Neural progenitor cell (in vitro differentiated cells): Measurements from ENCODE around the gene XAGE1A. TPM values are rescaled to one million over a fixed set of nuclear protein-coding genes. Genes with fewer than 3 reads are reported as not detected.
"Not testable (repeated sequence)": the region's sequence is repeated elsewhere in the genome, so short reads cannot be mapped to it uniquely, and the experiment has no call there.

ENCODE experiments used
- DNase-seq: peaks from one replicate; pipeline ENCODE4 v3.0.0-alpha.2; 2016; ENCODE audit warnings: low spot score
- H2AFZ ChIP-seq: fragments of 200-600 bp; sonication (generic); replicated peaks from 2 replicates; pipeline ENCODE4 v1.6.1; 2016; ENCODE audit warnings: antibody characterized with exemption
- H3F3A ChIP-seq: fragments of 200-600 bp; sonication (generic); 2 replicates; pipeline ENCODE4 v1.6.1; 2016; ENCODE audit warnings: antibody characterized with exemption, low read depth
- H3K27ac ChIP-seq: fragments of 200-600 bp; sonication (generic); 2 replicates; pipeline ENCODE4 v1.5.1; 2016; ENCODE audit warnings: mild to moderate bottlenecking
- H3K27me3 ChIP-seq: fragments of 200-600 bp; sonication (generic); 2 replicates; pipeline ENCODE4 v1.6.1; 2016; ENCODE audit warnings: mild to moderate bottlenecking, moderate library complexity
- H3K36me3 ChIP-seq: fragments of 200-600 bp; sonication (generic); 2 replicates; pipeline ENCODE4 v1.5.1; 2016
- H3K4me1 ChIP-seq: fragments of 200-600 bp; sonication (generic); 2 replicates; pipeline ENCODE4 v1.6.1; 2016; ENCODE audit warnings: mixed run types
- H3K4me2 ChIP-seq: fragments of 200-600 bp; sonication (generic); 2 replicates; pipeline ENCODE4 v1.6.1; 2016
- H3K4me3 ChIP-seq: fragments of 200-600 bp; sonication (generic); 2 replicates; pipeline ENCODE4 v1.5.1; 2016
- H3K79me2 ChIP-seq: fragments of 200-600 bp; sonication (generic); 2 replicates; pipeline ENCODE4 v1.6.1; 2016; ENCODE audit warnings: low read depth
- H3K9ac ChIP-seq: fragments of 200-600 bp; sonication (generic); 2 replicates; pipeline ENCODE4 v1.6.1; 2016
- H3K9me3 ChIP-seq: fragments of 200-600 bp; sonication (generic); 2 replicates; pipeline ENCODE4 v1.5.1; 2016; ENCODE audit warnings: low read depth
- H4K20me1 ChIP-seq: fragments of 200-600 bp; sonication (generic); 2 replicates; pipeline ENCODE4 v1.6.1; 2016; ENCODE audit warnings: low read depth
- H3K27ac Mint-ChIP-seq: 3 replicates; pipeline ENCODE4 v1.8.0; 2021; ENCODE audit warnings: mixed read lengths
- H3K27me3 Mint-ChIP-seq: 2 replicates; pipeline ENCODE4 v1.8.0; 2022; ENCODE audit warnings: low read depth, mild to moderate bottlenecking, inconsistent platforms, moderate library complexity, mixed read lengths; ENCODE audit not compliant: insufficient read depth
- H3K36me3 Mint-ChIP-seq: 3 replicates; pipeline ENCODE4 v1.8.0; 2021; ENCODE audit warnings: mixed read lengths
- H3K4me1 Mint-ChIP-seq: 3 replicates; pipeline ENCODE4 v1.8.0; 2021; ENCODE audit warnings: mixed read lengths
- H3K4me3 Mint-ChIP-seq: 3 replicates; pipeline ENCODE4 v1.8.0; 2021; ENCODE audit warnings: mild to moderate bottlenecking, moderate library complexity, mixed read lengths
- H3K9me3 Mint-ChIP-seq: 3 replicates; pipeline ENCODE4 v1.8.0; 2020; ENCODE audit warnings: mixed read lengths
- EZH2 ChIP-seq: fragments of 200-600 bp; sonication (generic); IDR thresholded peaks from 2 replicates; pipeline ENCODE4 v1.6.1; 2017; ENCODE audit warnings: antibody characterized with exemption, mild to moderate bottlenecking, moderate library complexity
- EZH2phosphoT487 ChIP-seq: fragments of 200-600 bp; sonication (generic); IDR thresholded peaks from 2 replicates; pipeline ENCODE4 v1.6.1; 2017; ENCODE audit warnings: antibody characterized with exemption
- total RNA-seq: library from RNA; depleted of rRNA; stranded (reverse); fragments of >200 nt; gene quantifications from 2 replicates; pipeline ENCODE4 v1.2.3, GENCODE V29; 2015; ENCODE audit warnings: low replicate concordance
- TF ChIP-seq, protein P1 (sequence below): fragments of 200-600 bp; sonication (generic); IDR thresholded peaks from 2 replicates; pipeline ENCODE4 v1.5.1; 2017; ENCODE audit warnings: antibody characterized with exemption, mild to moderate bottlenecking

Gene XAGE1A
- total RNA-seq, 1 donor from 2014 or later, result not detected

DNA sequence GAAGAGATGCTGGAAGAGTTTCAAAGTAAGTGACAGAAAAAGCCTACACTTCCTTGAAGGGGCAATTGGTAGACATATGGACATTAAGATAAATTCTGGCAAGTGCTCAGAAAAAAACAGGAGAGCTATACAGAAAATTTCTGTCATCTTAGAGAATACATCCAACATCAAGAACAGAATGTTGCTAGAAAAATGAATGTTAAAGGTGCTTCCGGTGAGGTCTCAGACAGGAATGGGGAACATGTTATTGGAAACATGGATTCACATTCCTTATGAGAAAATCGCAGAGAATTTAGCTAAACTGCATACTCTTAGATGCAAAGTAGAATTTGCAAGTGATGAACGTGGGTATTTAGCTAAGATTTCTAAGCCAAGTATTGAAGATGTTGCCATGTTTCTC, 11.7 kb downstream of the XAGE1A start:
- no peaks in the 10 kb centered on the region for H3K9me3 ChIP-seq
- no peak overlapping the region for H3K9ac ChIP-seq
- no peak overlapping the region for H3K27ac Mint-ChIP-seq
- no peaks in the 10 kb centered on the region for H4K20me1 ChIP-seq
- no peaks in the 10 kb centered on the region for H3K36me3 ChIP-seq
- no peak overlapping the region for H3K27ac ChIP-seq
- H3K4me1 Mint-ChIP-seq, result no peaks in the 10 kb centered on the region
- H3K4me3 ChIP-seq, result no peak overlapping the region
- H2AFZ ChIP-seq, result no peak overlapping the region
- H3F3A ChIP-seq, result no peaks in the 10 kb centered on the region
- no peaks in the 10 kb centered on the region for H3K79me2 ChIP-seq
- no peaks in the 10 kb centered on the region for H3K27me3 ChIP-seq
- no peaks in the 10 kb centered on the region for H3K36me3 Mint-ChIP-seq
- peaks cover 3% of the 10 kb centered on the region for H3K9me3 Mint-ChIP-seq
- no peak overlapping the region for H3K4me2 ChIP-seq
- DNase-seq, result no peak
- no peaks in the 10 kb centered on the region for H3K4me1 ChIP-seq
- H3K4me3 Mint-ChIP-seq, result no peak overlapping the region
- TF ChIP-seq EZH2phosphoT487 (no peak), EZH2 (no peak)
- TF ChIP-seq, protein P1, sequence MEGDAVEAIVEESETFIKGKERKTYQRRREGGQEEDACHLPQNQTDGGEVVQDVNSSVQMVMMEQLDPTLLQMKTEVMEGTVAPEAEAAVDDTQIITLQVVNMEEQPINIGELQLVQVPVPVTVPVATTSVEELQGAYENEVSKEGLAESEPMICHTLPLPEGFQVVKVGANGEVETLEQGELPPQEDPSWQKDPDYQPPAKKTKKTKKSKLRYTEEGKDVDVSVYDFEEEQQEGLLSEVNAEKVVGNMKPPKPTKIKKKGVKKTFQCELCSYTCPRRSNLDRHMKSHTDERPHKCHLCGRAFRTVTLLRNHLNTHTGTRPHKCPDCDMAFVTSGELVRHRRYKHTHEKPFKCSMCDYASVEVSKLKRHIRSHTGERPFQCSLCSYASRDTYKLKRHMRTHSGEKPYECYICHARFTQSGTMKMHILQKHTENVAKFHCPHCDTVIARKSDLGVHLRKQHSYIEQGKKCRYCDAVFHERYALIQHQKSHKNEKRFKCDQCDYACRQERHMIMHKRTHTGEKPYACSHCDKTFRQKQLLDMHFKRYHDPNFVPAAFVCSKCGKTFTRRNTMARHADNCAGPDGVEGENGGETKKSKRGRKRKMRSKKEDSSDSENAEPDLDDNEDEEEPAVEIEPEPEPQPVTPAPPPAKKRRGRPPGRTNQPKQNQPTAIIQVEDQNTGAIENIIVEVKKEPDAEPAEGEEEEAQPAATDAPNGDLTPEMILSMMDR, result no peak
- peaks cover 2% of the 10 kb centered on the region for H3K27me3 Mint-ChIP-seq

DNA sequence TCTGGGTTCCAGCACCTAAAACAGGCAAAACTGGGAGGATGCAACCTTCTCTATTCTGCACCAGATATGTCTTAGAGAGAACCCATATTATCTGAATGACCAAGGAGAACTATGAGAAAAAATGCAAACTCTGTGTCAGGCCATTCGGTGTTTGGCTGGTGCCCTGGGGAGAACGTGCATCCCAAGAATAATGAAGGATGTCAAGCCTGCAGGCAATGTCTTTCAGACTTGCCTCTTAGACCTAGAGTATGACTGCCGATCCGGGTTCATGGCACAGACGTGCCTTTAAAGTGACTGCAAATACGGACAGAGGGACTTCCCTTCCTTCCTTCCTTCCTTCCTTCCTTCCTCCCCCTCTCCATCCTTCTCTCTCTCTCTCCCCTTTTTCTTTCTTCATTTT, 14.3 kb downstream of the XAGE1A start:
- Mint-ChIP-seq H3K4me1 (no peaks in the 10 kb centered on the region), H3K4me3 (peak overlapping the region; percentile 3), H3K9me3 (peaks cover 3% of the 10 kb centered on the region), H3K27ac (no peak overlapping the region), H3K36me3 (no peaks in the 10 kb centered on the region), H3K27me3 (no peaks in the 10 kb centered on the region)
- Histone ChIP-seq H4K20me1 (no peaks in the 10 kb centered on the region), H3K27me3 (no peaks in the 10 kb centered on the region), H3K36me3 (no peaks in the 10 kb centered on the region), H3K27ac (no peak overlapping the region), H3K9ac (no peak overlapping the region), H3K79me2 (no peaks in the 10 kb centered on the region), H3F3A (no peaks in the 10 kb centered on the region), H3K4me3 (no peak overlapping the region), H3K9me3 (no peaks in the 10 kb centered on the region), H3K4me1 (no peaks in the 10 kb centered on the region), H3K4me2 (no peak overlapping the region), H2AFZ (no peak overlapping the region)
- DNase-seq, result no peak
- TF ChIP-seq EZH2phosphoT487 (no peak), EZH2 (no peak)
- TF ChIP-seq, protein P1, result no peak

DNA sequence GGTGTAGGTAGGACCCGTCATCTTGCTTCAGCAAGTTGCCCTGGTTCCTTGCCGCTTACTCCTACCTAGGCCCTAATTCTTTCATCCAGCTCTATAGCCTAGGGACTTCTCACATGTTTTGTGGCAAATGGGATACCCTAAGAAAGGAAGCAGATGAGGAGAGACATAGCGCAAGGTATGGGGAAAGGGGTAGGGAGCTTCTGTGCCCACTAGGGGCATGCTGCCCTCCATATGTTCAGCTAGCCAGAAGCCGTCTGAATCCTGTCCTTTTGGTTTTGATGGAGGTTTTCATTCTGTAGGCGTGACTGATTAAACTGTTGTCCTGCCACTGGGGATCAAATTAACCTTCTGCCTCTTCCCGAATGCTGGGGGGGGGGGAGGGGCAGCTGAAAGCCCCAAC, 15.5 kb downstream of the XAGE1A start:
- not testable (repeated sequence) for H3K4me2 ChIP-seq, H3K9ac ChIP-seq, DNase-seq, H3K27ac Mint-ChIP-seq, H3K4me1 Mint-ChIP-seq, H3K9me3 ChIP-seq, H3K36me3 Mint-ChIP-seq, H3K36me3 ChIP-seq, H3K4me3 ChIP-seq, H3K27me3 Mint-ChIP-seq, H3K4me3 Mint-ChIP-seq, H3K9me3 Mint-ChIP-seq, H3K79me2 ChIP-seq, H3F3A ChIP-seq, H3K27ac ChIP-seq, H3K27me3 ChIP-seq, H4K20me1 ChIP-seq, H3K4me1 ChIP-seq, H2AFZ ChIP-seq

DNA sequence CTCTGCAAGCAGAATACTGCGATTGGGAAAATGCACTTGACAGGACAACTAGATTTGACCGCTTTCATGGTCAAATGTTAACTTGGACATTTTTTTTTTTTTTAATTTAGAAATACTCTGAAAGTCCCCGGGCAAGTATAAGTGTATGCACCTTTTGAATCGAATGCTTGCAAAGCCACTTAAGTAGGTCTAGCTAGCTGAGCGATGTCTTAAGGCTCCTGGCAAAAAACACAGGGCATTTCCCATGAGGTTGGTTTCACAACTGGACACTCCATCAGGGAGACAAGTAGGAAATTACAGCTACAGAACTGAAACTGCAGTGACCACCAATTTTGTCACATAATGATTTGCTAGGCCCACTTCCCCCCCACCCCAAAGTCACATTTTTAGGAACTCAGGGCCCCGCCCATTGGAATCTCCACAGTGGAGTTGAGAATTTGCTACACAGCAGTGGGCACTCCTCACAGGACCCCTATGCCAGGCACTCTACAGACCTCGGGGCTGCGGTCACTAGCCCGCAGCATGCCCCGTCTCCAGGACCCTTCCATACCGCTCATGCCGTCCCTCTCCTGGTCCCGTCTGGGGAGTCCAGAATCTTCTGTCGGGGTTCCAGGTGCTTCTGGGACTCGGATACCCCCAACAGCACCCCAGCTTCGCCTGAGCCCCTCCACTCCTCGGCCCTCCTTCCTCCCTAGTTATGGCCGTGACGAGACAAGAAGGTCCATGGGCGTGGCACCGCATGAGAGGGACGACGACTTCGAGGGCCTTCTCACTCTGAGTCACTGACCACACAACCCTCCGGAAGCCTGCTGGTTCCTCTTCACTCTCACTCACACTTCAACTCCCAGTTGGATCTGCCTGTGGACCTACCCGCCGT, 20.7 kb downstream of the XAGE1A start:
- not testable (repeated sequence) for H3K4me1 Mint-ChIP-seq, H3K9ac ChIP-seq, H3K27ac ChIP-seq, H3K79me2 ChIP-seq, H3K36me3 ChIP-seq, H2AFZ ChIP-seq, H3K4me3 Mint-ChIP-seq, DNase-seq, H3F3A ChIP-seq, H3K9me3 ChIP-seq, H3K4me3 ChIP-seq, H4K20me1 ChIP-seq, H3K27me3 ChIP-seq, H3K36me3 Mint-ChIP-seq, H3K4me1 ChIP-seq, H3K27ac Mint-ChIP-seq, H3K27me3 Mint-ChIP-seq, H3K4me2 ChIP-seq, H3K9me3 Mint-ChIP-seq

DNA sequence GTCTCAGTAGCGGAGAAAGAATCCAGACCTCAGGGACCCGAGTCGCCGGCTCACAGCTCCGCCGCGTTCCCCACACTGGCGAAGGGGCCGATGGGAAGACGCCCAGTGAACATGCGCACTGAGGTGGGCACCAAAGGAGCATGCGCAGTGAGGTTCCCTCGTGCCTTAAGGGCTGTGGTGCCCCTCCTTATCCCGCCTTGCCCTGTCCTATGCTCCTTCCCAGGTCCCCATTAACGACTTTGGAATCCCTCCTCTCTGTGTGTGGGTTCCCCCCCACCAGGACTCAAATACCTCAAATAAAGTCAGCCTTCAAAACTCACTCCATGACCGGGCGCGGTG, 21.3 kb downstream of the XAGE1A start, which contains the start of gene XAGE1B:
Gene XAGE1B (minus strand): TSS at position 77 of the 339 bp plus-strand sequence. CDS start 1,536 bp downstream, outside the sequence.
- not testable (repeated sequence) for H3K9ac ChIP-seq, H3K4me3 Mint-ChIP-seq, H3K4me3 ChIP-seq, H3K4me1 Mint-ChIP-seq, H3K4me2 ChIP-seq, H3K36me3 ChIP-seq, H3K9me3 ChIP-seq, H3K27me3 Mint-ChIP-seq, H2AFZ ChIP-seq, H3K36me3 Mint-ChIP-seq, H3K79me2 ChIP-seq, H3K27ac ChIP-seq, H3K4me1 ChIP-seq, H3F3A ChIP-seq, H3K27me3 ChIP-seq, H3K9me3 Mint-ChIP-seq, H3K27ac Mint-ChIP-seq, H4K20me1 ChIP-seq, DNase-seq

DNA sequence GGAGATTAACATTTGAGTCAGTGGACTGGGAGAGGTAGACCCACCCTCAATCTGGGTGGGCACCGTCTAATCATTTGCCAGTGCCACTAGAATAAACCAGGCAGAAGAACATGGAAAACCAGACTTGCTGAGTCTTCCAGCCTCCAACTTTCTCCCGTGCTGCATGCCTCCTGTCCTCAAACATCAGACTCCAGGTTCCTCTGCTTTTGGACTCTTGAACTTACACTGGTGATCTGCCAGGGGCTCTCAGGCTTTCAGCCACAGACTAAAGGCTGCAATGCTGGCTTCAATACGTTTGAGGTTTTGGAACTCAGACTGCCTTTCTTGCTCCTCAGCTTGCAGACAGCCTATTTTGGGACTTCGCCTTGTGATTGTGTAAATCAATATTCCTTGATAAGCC, 45.4 kb downstream of the XAGE1A start:
- H3K4me1 ChIP-seq, H3F3A ChIP-seq, H4K20me1 ChIP-seq, H3K27ac ChIP-seq, H3K4me1 Mint-ChIP-seq, H3K9ac ChIP-seq, H3K4me3 ChIP-seq, H3K4me3 Mint-ChIP-seq, H3K79me2 ChIP-seq, H3K36me3 Mint-ChIP-seq, H3K9me3 Mint-ChIP-seq, H2AFZ ChIP-seq, H3K27ac Mint-ChIP-seq, H3K9me3 ChIP-seq, H3K4me2 ChIP-seq, H3K27me3 Mint-ChIP-seq, DNase-seq, H3K27me3 ChIP-seq, H3K36me3 ChIP-seq: not testable (repeated sequence)
